Activated naive CD8-positive, alpha-beta T cell treated with anti-CD3 and anti-CD28 coated beads for 36 hours (primary cell): ENCODE data around the gene SSTR5. TPM values are rescaled to one million over a fixed set of nuclear protein-coding genes. Genes with fewer than 3 reads are reported as not detected.

Source experiments
- DNase-seq: peaks from one replicate; pipeline ENCODE4 v3.0.0; 2021
- H3K27ac Mint-ChIP-seq: one replicate; pipeline ENCODE4 v1.8.0; 2022; ENCODE audit warnings: mild to moderate bottlenecking, moderate library complexity, mixed read lengths
- H3K27me3 Mint-ChIP-seq: one replicate; pipeline ENCODE4 v1.8.0; 2022; ENCODE audit warnings: mild to moderate bottlenecking, mixed read lengths
- H3K36me3 Mint-ChIP-seq: one replicate; pipeline ENCODE4 v1.8.0; 2021; ENCODE audit warnings: mild to moderate bottlenecking, mixed read lengths
- H3K4me1 Mint-ChIP-seq: one replicate; pipeline ENCODE4 v1.8.0; 2021; ENCODE audit warnings: mixed read lengths
- H3K4me3 Mint-ChIP-seq: one replicate; pipeline ENCODE4 v1.8.0; 2022; ENCODE audit warnings: mild to moderate bottlenecking, moderate library complexity, mixed read lengths
- H3K9me3 Mint-ChIP-seq: one replicate; pipeline ENCODE4 v1.8.0; 2022; ENCODE audit warnings: mixed read lengths
- total RNA-seq, 2 experiments: library from RNA; stranded (reverse); gene quantifications; one replicate each; pipeline ENCODE4 v1.2.3, GENCODE V29; 2021

SSTR5 gene
- total RNA-seq, 2 experiments from 2014 or later: not detected

DNA sequence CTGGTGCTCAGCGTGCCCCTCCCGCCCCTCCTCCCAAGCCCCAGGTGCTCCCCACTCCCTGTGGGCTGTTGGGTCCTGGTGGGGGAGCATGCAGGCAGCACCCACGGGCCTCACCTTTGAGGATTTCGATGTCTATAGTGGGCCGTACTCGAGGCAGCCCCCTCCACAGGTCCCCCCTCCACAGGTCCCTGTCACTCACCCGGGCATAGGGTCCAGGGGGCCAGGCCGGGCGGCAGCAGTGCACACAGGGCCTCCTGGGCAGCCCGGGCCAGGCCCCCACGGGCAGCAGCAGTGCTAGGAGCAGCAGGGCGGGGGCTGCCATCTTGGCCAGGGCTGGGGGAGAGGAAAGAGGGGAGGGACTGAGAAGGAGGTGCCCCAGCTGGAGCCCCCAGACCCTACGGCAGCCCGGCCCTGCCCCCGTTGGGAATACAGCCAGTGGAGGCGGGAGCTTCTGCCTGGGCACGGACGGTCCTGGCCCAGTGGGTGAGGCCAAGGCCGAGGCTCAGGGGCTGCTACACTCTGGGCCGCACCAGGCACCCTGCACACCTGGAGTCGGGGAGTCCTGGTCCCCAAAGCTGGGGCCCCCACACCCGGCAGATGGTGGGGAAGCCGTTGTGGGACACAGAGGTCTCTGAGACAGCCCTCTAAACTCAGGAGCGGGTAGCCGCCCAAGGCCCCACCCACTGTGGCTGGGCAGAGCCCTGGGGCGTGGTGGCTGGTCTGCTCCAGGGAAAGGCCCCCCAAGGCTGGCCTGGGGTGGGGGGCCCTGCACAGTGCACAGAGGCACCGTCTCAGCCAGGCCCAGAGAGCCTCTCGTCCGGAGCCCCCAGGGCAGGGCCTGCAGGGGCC is 22.3 kb downstream of the SSTR5 start:
- H3K4me1 Mint-ChIP-seq: no peaks in the 10 kb centered on the region
- no peaks in the 10 kb centered on the region for H3K9me3 Mint-ChIP-seq
- H3K36me3 Mint-ChIP-seq: peaks cover 5% of the 10 kb centered on the region
- no peak overlapping the region for H3K4me3 Mint-ChIP-seq
- DNase-seq: no peak
- H3K27me3 Mint-ChIP-seq: peaks cover 7% of the 10 kb centered on the region
- H3K27ac Mint-ChIP-seq: no peak overlapping the region

DNA sequence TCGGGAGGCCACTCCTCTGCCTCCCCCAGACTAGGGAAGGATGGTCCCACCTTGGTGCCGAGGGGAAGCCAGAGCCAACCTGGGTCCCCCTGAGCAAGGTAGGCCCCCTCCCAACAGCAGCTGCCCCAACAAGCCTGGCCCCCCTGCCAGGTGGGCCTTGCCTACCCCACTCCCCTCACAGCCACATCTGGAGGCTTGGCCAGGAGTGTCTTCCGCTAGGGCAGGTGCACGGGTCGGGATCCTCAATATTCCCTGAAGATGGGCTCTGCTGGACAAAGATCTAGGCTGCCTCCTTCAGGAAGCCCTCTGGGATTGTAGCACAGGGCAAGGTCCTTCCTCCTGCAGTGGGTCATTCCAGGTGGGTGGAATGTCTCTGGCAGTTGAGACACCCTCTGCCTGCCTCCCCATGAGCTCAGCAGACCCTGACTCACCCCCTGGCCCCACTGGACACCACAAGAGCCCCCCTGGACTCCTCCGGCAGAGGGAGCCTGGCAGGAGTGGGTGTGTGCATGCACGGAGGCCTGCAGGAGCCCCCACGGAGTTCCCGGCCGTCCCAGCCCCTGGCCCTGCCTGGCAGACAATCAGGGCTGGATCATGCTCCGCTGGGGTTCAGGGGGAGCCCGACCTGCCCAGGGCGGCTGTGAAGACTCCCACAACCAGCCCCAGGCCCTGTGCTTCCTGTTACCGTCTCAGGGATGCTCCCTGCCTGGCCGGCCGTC is 23.1 kb downstream of the SSTR5 start:
- no peak for DNase-seq
- no peak overlapping the region for H3K27ac Mint-ChIP-seq
- peaks cover 5% of the 10 kb centered on the region for H3K36me3 Mint-ChIP-seq
- no peaks in the 10 kb centered on the region for H3K9me3 Mint-ChIP-seq
- peaks cover 7% of the 10 kb centered on the region for H3K27me3 Mint-ChIP-seq
- H3K4me3 Mint-ChIP-seq: no peak overlapping the region
- H3K4me1 Mint-ChIP-seq: no peaks in the 10 kb centered on the region

DNA sequence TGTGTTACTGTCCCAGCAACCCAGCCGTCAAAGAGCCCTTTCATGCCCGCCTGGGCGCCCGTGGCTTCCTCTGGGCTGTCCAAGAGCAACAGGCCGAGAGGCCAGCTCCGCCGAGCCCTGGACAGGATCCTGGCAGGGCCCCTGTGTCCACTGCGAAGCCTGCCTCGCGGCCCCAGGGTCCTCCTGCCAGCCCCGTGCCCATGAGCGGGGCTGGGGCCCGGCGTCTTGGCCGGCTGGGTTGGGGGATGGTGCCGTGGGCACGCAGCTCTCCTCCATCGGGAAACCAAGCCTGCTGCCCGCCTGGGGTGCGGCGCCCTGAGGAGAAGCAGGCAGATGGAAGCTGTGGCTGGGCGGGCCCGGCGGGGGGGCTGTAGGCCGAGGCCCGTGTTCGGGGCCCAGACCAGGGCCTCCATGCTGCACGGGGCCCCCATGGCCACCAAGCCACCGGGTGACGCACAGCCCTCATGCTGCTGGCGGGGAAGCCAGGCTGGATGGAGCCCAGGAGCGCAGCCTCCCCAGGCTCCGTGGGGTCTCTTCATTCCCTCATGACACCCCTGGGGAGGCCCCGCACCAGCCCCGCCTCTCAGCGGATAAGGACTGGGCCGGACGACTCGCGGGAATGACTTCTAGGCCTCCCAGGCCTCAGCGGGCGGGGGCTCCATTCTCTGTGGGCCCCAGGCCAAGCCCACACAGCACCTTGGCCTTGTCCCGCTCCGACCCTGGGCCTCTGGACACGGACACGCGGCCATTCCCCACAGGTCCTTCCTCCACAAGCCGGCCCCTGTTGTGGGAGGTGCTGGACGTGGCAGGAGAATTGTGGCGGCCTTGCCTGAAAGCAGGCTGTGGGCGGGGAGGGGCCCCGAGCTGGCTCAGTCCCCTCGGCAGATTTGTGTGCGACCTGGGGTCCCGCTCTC is 23.9 kb downstream of the SSTR5 start, which contains the start of gene C1QTNF8:
TSS of gene C1QTNF8 (minus strand) at position 76 of the 914 bp plus-strand sequence. CDS start 1,322 bp downstream, outside the sequence.
- H3K4me3 Mint-ChIP-seq: no peak within 1 kb of the TSS

DNA sequence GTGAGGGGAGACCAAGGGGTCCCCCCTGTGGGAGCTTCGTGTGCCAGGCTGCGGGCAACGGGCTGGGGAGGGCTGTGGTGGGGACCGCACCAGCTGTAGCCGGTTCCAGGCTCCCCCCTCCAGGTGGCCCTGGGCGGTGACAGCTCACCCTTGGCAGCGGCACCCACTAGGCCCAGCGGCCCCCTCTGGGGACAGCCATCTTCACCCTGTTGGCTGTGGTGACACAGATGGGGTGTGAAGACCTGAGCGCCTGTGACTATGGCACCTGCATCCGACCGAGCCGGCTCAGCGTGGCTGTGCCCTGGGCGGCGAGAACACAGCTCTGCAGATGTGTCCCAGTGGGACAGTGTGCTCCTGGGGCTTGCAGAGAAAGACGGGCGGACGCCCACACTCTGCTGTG is 24.6 kb downstream of the SSTR5 start:
- Mint-ChIP-seq H3K4me3 (no peak overlapping the region), H3K36me3 (peaks cover 3% of the 10 kb centered on the region), H3K4me1 (no peaks in the 10 kb centered on the region), H3K27ac (no peak overlapping the region), H3K9me3 (no peaks in the 10 kb centered on the region), H3K27me3 (peaks cover 4% of the 10 kb centered on the region)
- DNase-seq: no peak

More for the DNA sequence above, 23.9 kb downstream of the SSTR5 start, which contains the start of gene C1QTNF8:
- no peak for DNase-seq
- H3K27ac Mint-ChIP-seq: no peak within 1 kb of the TSS
- peaks cover 7% of the 10 kb centered on the region for H3K27me3 Mint-ChIP-seq
- H3K36me3 Mint-ChIP-seq: peaks cover 5% of the 10 kb centered on the region
- H3K4me1 Mint-ChIP-seq: no peaks in the 10 kb centered on the region
- no peaks in the 10 kb centered on the region for H3K9me3 Mint-ChIP-seq

DNA sequence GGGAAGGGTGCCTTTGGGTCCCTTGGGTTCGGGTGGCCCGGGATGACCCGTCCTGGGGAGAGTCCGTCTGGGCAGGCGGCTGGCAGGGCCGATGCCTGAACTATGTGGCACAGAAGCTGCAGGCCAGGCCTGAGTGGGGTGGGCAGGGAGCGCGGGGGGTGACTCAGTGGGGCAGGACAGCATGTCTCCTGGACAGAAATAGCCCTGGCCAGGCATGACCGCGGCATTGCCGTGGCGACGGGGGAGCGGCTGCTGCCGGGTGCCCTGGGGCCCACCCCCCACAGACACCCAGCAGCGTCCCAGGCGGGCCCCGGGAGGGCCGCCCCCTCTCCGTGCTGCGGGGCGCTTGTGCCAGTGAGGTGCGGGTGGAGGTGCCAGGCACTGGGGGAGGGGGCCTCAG is 25.3 kb downstream of the SSTR5 start:
- Mint-ChIP-seq H3K9me3 (no peaks in the 10 kb centered on the region), H3K27ac (no peak overlapping the region), H3K4me1 (no peaks in the 10 kb centered on the region), H3K36me3 (peaks cover 2% of the 10 kb centered on the region), H3K4me3 (no peak overlapping the region), H3K27me3 (peaks cover 3% of the 10 kb centered on the region)
- no peak for DNase-seq

DNA sequence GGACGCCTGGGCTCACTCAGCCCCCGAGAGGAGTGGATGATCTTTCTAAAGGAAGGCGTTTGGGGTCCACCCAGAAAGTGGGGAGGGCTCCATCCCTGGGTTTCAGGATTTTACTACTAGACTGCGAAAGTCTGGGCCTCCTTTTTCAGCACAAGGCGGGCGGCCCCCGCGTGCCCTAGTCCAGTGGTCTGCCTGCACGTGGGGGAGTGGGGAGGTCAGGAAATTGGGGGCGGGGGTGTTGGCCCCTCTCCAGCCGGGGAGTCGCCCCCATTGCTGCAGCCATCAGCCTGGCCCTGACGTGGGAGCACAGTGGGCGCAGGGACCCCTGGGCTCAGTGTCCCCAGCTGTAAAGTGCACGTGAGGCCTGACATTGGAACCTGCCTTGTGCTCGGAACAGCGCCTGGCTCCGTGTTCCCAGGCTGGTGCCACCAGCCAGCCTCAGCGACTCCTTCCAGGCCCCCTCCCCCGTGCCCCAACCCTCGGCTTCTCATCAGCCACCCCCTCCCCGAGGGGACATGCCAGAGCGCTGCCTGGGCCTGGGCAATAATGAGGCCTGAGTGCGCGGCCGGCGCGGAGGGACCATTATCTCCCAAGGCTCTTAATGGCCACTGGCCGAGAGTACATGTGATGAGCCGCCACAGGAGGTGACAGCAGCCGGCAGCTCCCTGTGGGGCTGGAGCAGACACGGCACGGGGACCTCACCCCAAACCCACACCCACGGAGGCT is 25.9 kb downstream of the SSTR5 start:
- DNase-seq: no peak
- Mint-ChIP-seq H3K4me3 (no peak overlapping the region), H3K36me3 (peaks cover under 1% of the 10 kb centered on the region), H3K27ac (no peak overlapping the region), H3K4me1 (no peaks in the 10 kb centered on the region), H3K27me3 (peaks cover 1% of the 10 kb centered on the region), H3K9me3 (no peaks in the 10 kb centered on the region)

DNA sequence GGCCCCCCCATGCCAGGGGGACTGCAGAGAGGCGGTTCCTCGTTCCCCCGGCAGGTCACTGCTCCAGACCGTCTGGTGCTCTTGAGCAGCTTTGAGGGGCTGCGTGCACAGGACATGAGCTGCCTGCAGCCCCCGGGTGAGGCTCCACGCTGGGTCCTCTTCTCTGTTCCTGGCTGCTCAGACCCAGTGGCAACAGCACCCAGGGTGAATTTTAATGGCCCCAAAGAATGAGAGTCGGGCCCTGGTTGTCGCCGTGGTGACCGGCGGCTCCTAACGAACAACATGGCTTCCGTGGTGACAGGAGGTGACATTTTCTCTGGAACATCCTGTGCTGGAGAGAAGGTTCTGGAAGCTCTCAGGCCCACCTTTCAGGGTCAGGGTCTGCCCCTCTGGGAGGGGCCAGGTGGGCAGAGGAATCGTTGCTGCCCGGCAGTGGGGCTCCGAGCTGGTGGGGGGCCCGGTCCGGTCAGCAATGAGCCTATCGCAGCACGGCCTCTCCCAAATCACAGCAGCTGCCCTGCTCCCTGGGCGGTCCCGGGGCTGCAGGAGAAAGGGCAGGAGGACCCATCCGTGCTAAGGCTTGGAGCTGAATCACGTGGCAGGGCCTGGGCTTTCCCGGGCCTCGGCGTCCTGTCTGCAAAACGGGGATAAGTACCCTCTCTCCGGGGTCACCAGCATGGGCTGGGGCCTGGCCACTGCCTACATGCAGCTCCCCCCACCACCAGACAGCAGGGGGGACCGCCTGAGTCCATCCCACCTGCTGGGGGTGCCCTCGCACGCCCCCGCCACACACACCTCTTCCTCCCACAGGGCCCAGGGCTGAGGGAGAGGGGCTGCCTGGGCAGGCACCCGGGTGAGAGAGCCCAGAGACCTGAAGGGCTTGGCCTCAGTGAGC is 26.9 kb downstream of the SSTR5 start:
- Mint-ChIP-seq H3K9me3 (no peaks in the 10 kb centered on the region), H3K36me3 (no peaks in the 10 kb centered on the region), H3K27ac (no peak overlapping the region), H3K27me3 (peaks cover 9% of the 10 kb centered on the region), H3K4me3 (no peak overlapping the region), H3K4me1 (no peaks in the 10 kb centered on the region)
- DNase-seq: no peak

DNA sequence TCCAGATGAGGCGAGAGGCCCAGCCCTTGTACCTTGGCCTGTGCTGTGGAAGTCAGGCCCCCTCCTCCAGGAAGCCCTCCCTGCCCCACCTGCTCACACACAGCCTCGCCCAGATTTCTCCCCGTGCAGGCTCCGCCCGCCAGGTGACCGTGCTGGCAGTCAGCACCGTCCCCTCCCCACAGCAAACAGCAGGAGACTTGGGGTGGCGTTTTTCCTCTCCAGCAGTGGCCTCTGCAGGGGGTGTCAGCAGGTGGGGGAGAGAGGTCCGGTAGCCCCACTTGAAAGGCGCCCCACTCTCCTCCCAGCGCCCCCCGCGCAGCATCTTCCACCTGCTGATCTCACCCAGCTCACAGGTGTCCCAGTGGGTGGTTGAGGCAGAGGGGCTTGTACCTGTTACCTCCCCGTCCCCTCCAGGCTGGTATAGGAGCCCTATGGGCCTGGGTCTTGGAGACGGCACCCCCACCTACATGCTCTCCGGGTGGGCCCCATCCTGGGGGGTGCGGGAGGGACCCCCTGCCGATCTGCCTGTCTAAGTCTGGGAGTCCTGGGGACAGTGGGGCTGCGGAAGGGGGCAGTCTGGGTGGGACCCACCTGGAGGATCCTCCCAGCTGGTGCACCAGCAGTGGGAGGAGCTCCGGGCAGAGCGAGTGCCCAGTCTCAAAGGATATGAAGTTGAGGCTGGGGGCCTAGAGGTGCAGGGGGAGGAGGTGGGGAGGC is 27.7 kb downstream of the SSTR5 start:
- DNase-seq: no peak
- peaks cover 17% of the 10 kb centered on the region for H3K27me3 Mint-ChIP-seq
- no peaks in the 10 kb centered on the region for H3K36me3 Mint-ChIP-seq
- no peak overlapping the region for H3K27ac Mint-ChIP-seq
- no peaks in the 10 kb centered on the region for H3K4me1 Mint-ChIP-seq
- no peak overlapping the region for H3K4me3 Mint-ChIP-seq
- H3K9me3 Mint-ChIP-seq: no peaks in the 10 kb centered on the region

DNA sequence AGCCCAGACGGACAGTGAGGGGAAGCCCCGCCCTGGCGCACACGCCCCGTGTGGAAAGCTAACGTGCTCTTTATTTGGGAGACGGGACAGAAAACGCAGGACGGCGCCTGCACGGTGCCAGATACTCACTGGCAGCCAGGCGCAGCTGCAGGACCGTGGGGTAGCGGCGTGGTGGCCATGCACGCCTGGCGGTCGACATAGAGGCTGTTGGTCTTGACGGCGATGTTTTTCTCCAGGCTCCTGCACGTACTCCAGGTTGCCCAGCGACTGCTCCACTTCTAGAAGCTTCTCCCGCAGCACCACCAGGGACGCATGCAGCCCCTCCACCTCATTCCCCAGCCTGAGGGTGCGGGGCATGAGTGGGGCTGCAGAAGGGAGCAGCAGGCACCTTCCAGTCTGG is 28.6 kb downstream of the SSTR5 start:
- Mint-ChIP-seq H3K9me3 (no peaks in the 10 kb centered on the region), H3K27ac (no peak overlapping the region), H3K36me3 (no peaks in the 10 kb centered on the region), H3K27me3 (peaks cover 23% of the 10 kb centered on the region), H3K4me1 (no peaks in the 10 kb centered on the region), H3K4me3 (no peak overlapping the region)
- DNase-seq: no peak

DNA sequence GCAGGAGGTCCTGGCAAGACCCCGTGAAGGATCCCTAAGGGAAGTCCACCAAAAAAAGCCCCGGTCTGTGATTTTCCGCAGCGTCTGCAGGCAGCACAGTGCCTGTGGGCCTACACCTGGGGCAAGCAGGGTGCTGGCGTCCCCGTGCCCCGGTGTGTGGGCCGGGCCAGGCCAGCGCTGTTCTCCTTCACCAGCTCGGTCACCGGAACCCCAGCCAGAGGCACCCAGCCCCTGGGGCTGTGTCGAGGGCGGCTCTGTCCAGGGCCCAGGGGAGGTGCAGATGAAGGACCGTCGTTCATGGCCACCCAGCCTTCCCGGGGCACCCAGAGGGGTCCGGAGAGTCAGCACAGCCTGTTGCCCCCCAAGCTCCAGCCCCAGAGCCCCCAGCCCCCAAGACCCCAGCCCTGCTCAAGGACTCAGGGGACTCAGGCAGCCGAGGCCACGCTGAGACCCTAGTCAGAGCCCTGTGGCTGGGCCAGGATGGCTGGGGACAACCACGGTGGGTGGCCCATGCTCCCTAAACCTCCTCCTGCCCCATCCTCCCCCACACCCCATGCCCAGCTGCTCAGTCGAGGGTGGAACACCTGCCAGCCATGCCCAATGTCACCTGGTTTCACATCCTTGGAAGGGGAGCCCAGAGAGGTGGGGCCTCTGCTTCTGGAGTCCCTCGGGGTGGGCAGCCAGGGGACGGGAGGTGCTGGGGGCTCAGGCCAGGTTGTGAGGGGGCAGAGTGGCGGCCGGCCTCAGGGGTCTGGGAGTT is 29.2 kb downstream of the SSTR5 start:
- H3K27ac Mint-ChIP-seq: no peak overlapping the region
- DNase-seq: no peak
- no peaks in the 10 kb centered on the region for H3K9me3 Mint-ChIP-seq
- H3K36me3 Mint-ChIP-seq: no peaks in the 10 kb centered on the region
- no peak overlapping the region for H3K4me3 Mint-ChIP-seq
- peaks cover 25% of the 10 kb centered on the region for H3K27me3 Mint-ChIP-seq
- no peaks in the 10 kb centered on the region for H3K4me1 Mint-ChIP-seq

DNA sequence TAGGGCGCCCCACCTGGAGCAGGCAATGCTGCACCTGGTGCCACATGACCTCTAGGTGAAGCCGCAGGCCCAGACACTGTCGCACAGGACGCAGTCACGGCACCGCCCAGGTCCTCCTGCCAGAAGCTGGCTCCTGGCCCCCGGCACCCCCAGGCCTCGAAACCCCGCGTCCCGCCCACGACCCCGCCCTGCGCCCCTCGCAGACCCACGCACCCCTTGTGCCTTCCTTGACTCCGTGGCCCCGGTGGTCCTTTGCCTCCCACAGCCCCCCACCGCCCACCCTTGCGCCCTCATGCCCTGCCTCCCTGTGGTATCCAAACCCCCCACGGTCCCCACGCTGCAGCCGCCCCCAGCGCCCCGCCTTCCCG is 29.8 kb downstream of the SSTR5 start:
- no peak for DNase-seq
- no peaks in the 10 kb centered on the region for H3K9me3 Mint-ChIP-seq
- no peaks in the 10 kb centered on the region for H3K4me1 Mint-ChIP-seq
- H3K27me3 Mint-ChIP-seq: peaks cover 28% of the 10 kb centered on the region
- H3K36me3 Mint-ChIP-seq: no peaks in the 10 kb centered on the region
- H3K4me3 Mint-ChIP-seq: no peak overlapping the region
- H3K27ac Mint-ChIP-seq: no peak overlapping the region

DNA sequence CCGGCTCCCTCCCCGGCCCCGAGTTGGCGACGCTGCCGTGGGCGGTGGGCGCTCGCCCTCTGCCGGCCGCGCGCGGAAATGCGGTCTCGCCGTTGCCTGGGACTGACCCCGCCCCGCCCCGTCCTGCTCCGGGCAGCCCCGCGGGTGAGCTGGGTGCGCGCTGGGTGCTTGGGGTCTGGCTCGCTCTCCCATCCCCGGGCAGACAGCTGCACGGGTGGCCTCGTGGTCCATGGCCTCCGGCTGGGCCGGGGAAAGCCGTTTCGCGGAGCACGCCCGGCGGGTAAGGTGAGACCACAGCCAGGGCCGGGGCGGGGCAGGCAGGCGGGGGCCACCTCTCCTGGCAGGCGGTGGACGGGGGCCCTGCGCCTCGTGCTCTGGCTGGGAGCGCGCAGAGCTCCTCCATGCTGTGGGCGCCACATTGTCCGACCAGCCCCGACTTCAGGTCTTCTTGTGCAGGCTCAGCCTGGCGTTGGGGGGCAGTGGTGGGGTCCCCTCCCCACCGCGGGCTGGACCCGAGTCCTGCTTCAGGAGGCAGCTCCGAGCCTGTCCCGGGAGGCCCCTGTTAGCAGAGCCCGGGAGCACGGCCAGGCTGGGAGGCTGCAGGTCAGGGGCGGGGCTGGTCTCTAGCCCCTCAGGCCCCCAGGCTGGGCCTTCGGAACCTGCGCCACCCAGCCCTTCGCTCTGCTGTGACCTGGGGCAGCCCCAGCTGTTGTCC is 30.5 kb downstream of the SSTR5 start:
- Mint-ChIP-seq H3K27ac (no peak overlapping the region), H3K4me1 (no peaks in the 10 kb centered on the region), H3K4me3 (no peak overlapping the region), H3K36me3 (no peaks in the 10 kb centered on the region), H3K27me3 (peaks cover 28% of the 10 kb centered on the region), H3K9me3 (no peaks in the 10 kb centered on the region)
- peak; percentile 76 for DNase-seq
